ENCODE measurements around the gene SCLY.

DNA sequence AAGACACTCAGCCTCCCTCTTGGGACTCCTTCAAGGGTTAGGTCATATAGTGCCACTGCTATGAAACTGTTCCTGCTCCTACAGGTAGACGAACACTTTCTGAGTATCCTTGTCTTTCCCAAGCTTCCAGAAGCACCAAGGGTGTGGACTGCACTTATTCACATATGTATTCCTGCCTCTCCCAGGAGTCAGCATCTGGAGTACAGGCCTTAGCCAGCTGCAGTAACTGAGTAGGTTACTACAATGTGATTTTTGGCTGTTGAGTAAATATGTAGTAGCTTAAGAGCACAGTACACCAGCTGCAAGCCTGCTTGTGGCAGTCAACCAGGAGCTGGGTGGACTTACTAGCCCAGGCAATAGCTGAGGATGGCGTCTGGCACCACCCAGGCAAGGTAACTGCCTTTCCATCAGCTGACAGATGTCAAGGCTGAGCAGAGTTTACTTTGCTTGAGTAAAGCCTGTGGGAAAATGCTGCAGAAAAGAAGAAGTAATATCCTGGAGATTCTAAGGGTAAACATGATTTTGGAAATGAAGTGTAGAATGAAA is 14.0 kb upstream of the SCLY start:
- TF ChIP-seq CTCF (conservative IDR thresholded peaks at IDR 0.05; ENCODE audit: low read depth, low read length) (no peak), EZH2 (IDR thresholded peaks at IDR 0.05; ENCODE audit: borderline replicate concordance, low read depth, low read length, poor library complexity, severe bottlenecking) (no peak)
